Hepatocyte (in vitro differentiated cells): Measurements from ENCODE around the gene AOC1. TPM values are rescaled to one million over a fixed set of nuclear protein-coding genes. Genes with fewer than 3 reads are reported as not detected.

ENCODE experiments used
- DNase-seq: peaks from one replicate; pipeline ENCODE4 v3.0.0-alpha.2; 2016; ENCODE audit warnings: low spot score
- H2AFZ ChIP-seq: fragments of 200-600 bp; sonication (generic); 2 replicates; pipeline ENCODE4 v1.6.0; 2016; ENCODE audit warnings: antibody characterized with exemption, mild to moderate bottlenecking
- H3K27ac ChIP-seq: fragments of 200-600 bp; sonication (generic); 2 replicates; pipeline ENCODE4 v1.5.1; 2016; ENCODE audit warnings: mild to moderate bottlenecking
- H3K27me3 ChIP-seq: fragments of 200-600 bp; sonication (generic); 2 replicates; pipeline ENCODE4 v1.6.1; 2016
- H3K36me3 ChIP-seq: fragments of 200-600 bp; sonication (generic); replicated peaks from 2 replicates; pipeline ENCODE4 v1.5.1; 2016; ENCODE audit warnings: low read depth; ENCODE audit not compliant: insufficient read depth
- H3K4me1 ChIP-seq: fragments of 200-600 bp; sonication (generic); 2 replicates; pipeline ENCODE4 v1.5.1; 2016; ENCODE audit warnings: mild to moderate bottlenecking, moderate library complexity; ENCODE audit not compliant: insufficient read depth
- H3K4me2 ChIP-seq: fragments of 200-600 bp; sonication (generic); 2 replicates; pipeline ENCODE4 v1.6.0; 2016
- H3K4me3 ChIP-seq: fragments of 200-600 bp; sonication (generic); 2 replicates; pipeline ENCODE4 v1.5.1; 2016; ENCODE audit warnings: mild to moderate bottlenecking
- H3K79me2 ChIP-seq: fragments of 200-600 bp; sonication (generic); 2 replicates; pipeline ENCODE4 v1.6.0; 2017; ENCODE audit warnings: mild to moderate bottlenecking
- H3K9me2 ChIP-seq: fragments of 200-600 bp; sonication (generic); replicated peaks from 2 replicates; pipeline ENCODE4 v1.6.0; 2017; ENCODE audit warnings: mild to moderate bottlenecking; ENCODE audit not compliant: insufficient read depth
- H3K9me3 ChIP-seq: fragments of 200-600 bp; sonication (generic); 2 replicates; pipeline ENCODE4 v1.5.1; 2016; ENCODE audit warnings: low read depth, mild to moderate bottlenecking
- H4K20me1 ChIP-seq: fragments of 200-600 bp; sonication (generic); 2 replicates; pipeline ENCODE4 v1.6.0; 2016; ENCODE audit warnings: mild to moderate bottlenecking; ENCODE audit not compliant: insufficient read depth, poor library complexity, severe bottlenecking
- CTCF ChIP-seq: fragments of 200-600 bp; sonication (generic); IDR thresholded peaks from 2 replicates; pipeline ENCODE4 v1.5.1; 2016; ENCODE audit warnings: antibody characterized with exemption, mild to moderate bottlenecking; ENCODE audit not compliant: poor library complexity
- EZH2 ChIP-seq: fragments of 200-600 bp; sonication (generic); IDR thresholded peaks from 2 replicates; pipeline ENCODE4 v1.6.1; 2016; ENCODE audit warnings: antibody characterized with exemption, mild to moderate bottlenecking, borderline replicate concordance
- EZH2phosphoT487 ChIP-seq: fragments of 200-600 bp; sonication (generic); IDR thresholded peaks from one replicate; pipeline ENCODE4 v1.6.1; 2018; ENCODE audit warnings: antibody characterized with exemption, mild to moderate bottlenecking, low read depth, moderate library complexity; ENCODE audit not compliant: unreplicated experiment, severe bottlenecking
- WGBS: methylation state at CpG from one replicate; pipeline ENCODE4 v1.1.6; 2016; ENCODE audit warnings: low lambda C conversion rate; ENCODE audit errors: missing lambda C conversion rate; 5-methylcytosine and 5-hydroxymethylcytosine counted together
- polyA plus RNA-seq: library from polyadenylated mRNA; unstranded; fragments of >200 nt; fragmentation: Nextera tagmentation; extraction: Ambion mirVana; gene quantifications from 2 replicates; pipeline ENCODE4 v1.2.1, GENCODE V29; 2016
- total RNA-seq: library from RNA; depleted of rRNA; stranded (reverse); fragments of >200 nt; gene quantifications from 2 replicates; pipeline ENCODE4 v1.2.3, GENCODE V29; 2014

Gene AOC1
- total and polyA plus RNA-seq, 2 experiments from 2014 or later: 5.9 to 9.1 TPM

- no peaks in the 10 kb centered on the region for H3K4me1 ChIP-seq
- 67% methylated on average over 1 of the region's 1 CpG for WGBS
- no peak overlapping the region for H3K27ac ChIP-seq
Observed at GRCh38 chr7:150829426-150829825, 22.9 kb upstream of the AOC1 start.

GRCh38 chr7:150830937-150831336 lies 21.4 kb upstream of the AOC1 start:
- TF ChIP-seq CTCF (no peak), EZH2phosphoT487 (no peak), EZH2 (no peak)
- Histone ChIP-seq H3K27ac (no peak overlapping the region), H3K9me2 (no peaks in the 10 kb centered on the region), H3K4me1 (no peaks in the 10 kb centered on the region), H4K20me1 (no peaks in the 10 kb centered on the region), H3K36me3 (no peaks in the 10 kb centered on the region), H3K79me2 (no peaks in the 10 kb centered on the region), H3K4me3 (no peak overlapping the region), H3K9me3 (no peaks in the 10 kb centered on the region), H3K27me3 (no peaks in the 10 kb centered on the region), H2AFZ (no peak overlapping the region), H3K4me2 (no peak overlapping the region)
- peak; percentile 58 for DNase-seq
- 27% methylated on average over 1 of the region's 1 CpG for WGBS

More at GRCh38 chr7:150829426-150829825, 22.9 kb upstream of the AOC1 start:
- Histone ChIP-seq H2AFZ (no peak overlapping the region), H3K79me2 (no peaks in the 10 kb centered on the region), H3K4me3 (no peak overlapping the region), H3K9me3 (no peaks in the 10 kb centered on the region), H4K20me1 (no peaks in the 10 kb centered on the region), H3K9me2 (no peaks in the 10 kb centered on the region), H3K27me3 (no peaks in the 10 kb centered on the region), H3K4me2 (no peak overlapping the region), H3K36me3 (no peaks in the 10 kb centered on the region)
- no peak for TF ChIP-seq EZH2phosphoT487
- TF ChIP-seq EZH2: no peak
- DNase-seq: no peak

GRCh38 chr7:150831851-150832250 lies 20.5 kb upstream of the AOC1 start:
- WGBS: 80% methylated on average over 1 of the region's 1 CpG
- no peak for DNase-seq
- H4K20me1 ChIP-seq: no peaks in the 10 kb centered on the region

GRCh38 chr7:150835019-150835418 lies 17.3 kb upstream of the AOC1 start:
- Histone ChIP-seq H3K9me3 (no peaks in the 10 kb centered on the region), H3K36me3 (no peaks in the 10 kb centered on the region), H3K4me3 (no peak overlapping the region), H3K4me1 (no peaks in the 10 kb centered on the region), H3K4me2 (no peak overlapping the region), H3K9me2 (no peaks in the 10 kb centered on the region), H3K27me3 (no peaks in the 10 kb centered on the region), H3K79me2 (no peaks in the 10 kb centered on the region), H4K20me1 (no peaks in the 10 kb centered on the region), H2AFZ (no peak overlapping the region), H3K27ac (no peak overlapping the region)
- WGBS: 56% methylated on average over 1 of the region's 1 CpG
- TF ChIP-seq EZH2phosphoT487 (no peak), EZH2 (no peak), CTCF (no peak)
- no peak for DNase-seq

More at GRCh38 chr7:150831851-150832250, 20.5 kb upstream of the AOC1 start:
- Histone ChIP-seq H3K4me3 (no peak overlapping the region), H3K36me3 (no peaks in the 10 kb centered on the region), H3K27me3 (no peaks in the 10 kb centered on the region), H3K79me2 (no peaks in the 10 kb centered on the region), H3K9me3 (no peaks in the 10 kb centered on the region), H2AFZ (no peak overlapping the region), H3K9me2 (no peaks in the 10 kb centered on the region), H3K4me1 (no peaks in the 10 kb centered on the region), H3K4me2 (no peak overlapping the region), H3K27ac (no peak overlapping the region)
- no peak for TF ChIP-seq CTCF
- no peak for TF ChIP-seq EZH2
- TF ChIP-seq EZH2phosphoT487: no peak
